Measurements from ENCODE around the gene SYVN1.
A peak's percentile ranks its signal among the peaks of the same experiment; 100 is the strongest.

DNA sequence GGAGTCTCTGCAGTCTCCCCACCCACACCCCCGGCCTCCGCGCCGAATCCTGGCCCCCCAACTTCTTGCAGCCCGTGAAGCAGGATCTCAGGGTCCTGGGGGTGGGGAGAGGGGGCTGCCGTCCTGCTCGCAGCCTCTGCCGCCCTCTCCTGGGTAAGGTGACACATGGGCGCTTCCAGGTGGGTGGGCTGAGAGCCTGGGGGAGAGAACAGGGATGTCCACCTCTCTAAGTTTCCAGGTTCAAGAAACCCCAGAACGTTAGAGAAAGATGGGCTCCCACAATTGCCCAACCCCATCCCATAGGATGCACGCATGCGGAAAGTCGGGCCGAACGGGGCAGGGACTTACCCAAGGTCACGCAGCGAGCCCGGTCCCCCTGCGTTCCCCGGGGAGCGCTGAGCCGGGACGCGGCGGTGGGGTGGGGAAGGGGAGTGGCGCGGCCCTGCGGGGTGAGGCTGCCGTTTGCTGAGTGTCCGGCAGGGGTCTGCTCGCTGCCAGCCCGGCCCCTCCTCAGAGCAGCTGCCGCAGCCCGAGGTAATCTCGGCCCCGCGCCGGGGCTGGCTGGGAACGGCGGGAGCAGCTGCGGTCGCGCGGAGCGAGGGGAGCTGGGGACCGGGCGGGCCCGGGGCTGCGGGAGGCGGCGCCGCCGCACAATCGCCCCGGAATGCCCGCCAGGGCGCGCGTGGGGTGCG is 46.7 kb upstream of the SYVN1 start:
- TF ChIP-seq, protein P1, sequence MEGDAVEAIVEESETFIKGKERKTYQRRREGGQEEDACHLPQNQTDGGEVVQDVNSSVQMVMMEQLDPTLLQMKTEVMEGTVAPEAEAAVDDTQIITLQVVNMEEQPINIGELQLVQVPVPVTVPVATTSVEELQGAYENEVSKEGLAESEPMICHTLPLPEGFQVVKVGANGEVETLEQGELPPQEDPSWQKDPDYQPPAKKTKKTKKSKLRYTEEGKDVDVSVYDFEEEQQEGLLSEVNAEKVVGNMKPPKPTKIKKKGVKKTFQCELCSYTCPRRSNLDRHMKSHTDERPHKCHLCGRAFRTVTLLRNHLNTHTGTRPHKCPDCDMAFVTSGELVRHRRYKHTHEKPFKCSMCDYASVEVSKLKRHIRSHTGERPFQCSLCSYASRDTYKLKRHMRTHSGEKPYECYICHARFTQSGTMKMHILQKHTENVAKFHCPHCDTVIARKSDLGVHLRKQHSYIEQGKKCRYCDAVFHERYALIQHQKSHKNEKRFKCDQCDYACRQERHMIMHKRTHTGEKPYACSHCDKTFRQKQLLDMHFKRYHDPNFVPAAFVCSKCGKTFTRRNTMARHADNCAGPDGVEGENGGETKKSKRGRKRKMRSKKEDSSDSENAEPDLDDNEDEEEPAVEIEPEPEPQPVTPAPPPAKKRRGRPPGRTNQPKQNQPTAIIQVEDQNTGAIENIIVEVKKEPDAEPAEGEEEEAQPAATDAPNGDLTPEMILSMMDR (IDR thresholded peaks at IDR 0.05), result peak in 5 of 6 experiments; percentile 20 to 62 (median 43)
- peak in 1 of 2 donors; percentile 47 for TF ChIP-seq POLR2A (IDR thresholded peaks at IDR 0.05)

All from thyroid gland (tissue), 4 donors.